Calu3 (cell line): ENCODE measurements around the gene DEDD2. TPM values are rescaled to one million over a fixed set of nuclear protein-coding genes. Genes with fewer than 3 reads are reported as not detected.
A peak's percentile ranks its signal among the peaks of the same experiment; 100 is the strongest.

Source experiments
- BruUV-seq: library from RNA; stranded (reverse); fragments of 400-500 nt; replicated peaks from 2 replicates; lab custom pipeline; 2021; lab: Mats Ljungman, UMichigan
- CTCF ChIA-PET: fragments of 300-600 bp; sonication (Branson Sonifier 250); formaldehyde crosslinking; loops from one replicate; lab custom pipeline; 2022; ENCODE audit warnings: antibody characterized with exemption; lab: Charles Lee
- DNase-seq: peaks from one replicate; pipeline ENCODE4 v3.0.0; 2022
- H3K27ac Mint-ChIP-seq: one replicate; pipeline ENCODE4 v1.8.0; 2022; ENCODE audit warnings: mixed read lengths; ENCODE audit not compliant: unreplicated experiment
- H3K27me3 Mint-ChIP-seq: one replicate; pipeline ENCODE4 v1.8.0; 2022; ENCODE audit warnings: mixed read lengths; ENCODE audit not compliant: unreplicated experiment
- H3K36me3 Mint-ChIP-seq: one replicate; pipeline ENCODE4 v1.8.0; 2022; ENCODE audit warnings: mild to moderate bottlenecking, moderate library complexity, mixed read lengths; ENCODE audit not compliant: insufficient read depth, unreplicated experiment
- H3K4me1 Mint-ChIP-seq: one replicate; pipeline ENCODE4 v1.8.0; 2022; ENCODE audit warnings: mild to moderate bottlenecking, low read depth, mixed read lengths; ENCODE audit not compliant: unreplicated experiment
- H3K4me3 Mint-ChIP-seq: one replicate; pipeline ENCODE4 v1.8.0; 2022; ENCODE audit warnings: mild to moderate bottlenecking, low read depth, moderate library complexity, mixed read lengths; ENCODE audit not compliant: unreplicated experiment
- H3K9me3 Mint-ChIP-seq: one replicate; pipeline ENCODE4 v1.8.0; 2022; ENCODE audit warnings: low read depth, mixed read lengths; ENCODE audit not compliant: unreplicated experiment
- CTCF ChIP-seq: fragments of 200-600 bp; IDR thresholded peaks from one replicate; pipeline ENCODE4 v1.8.0; 2022; ENCODE audit warnings: antibody characterized with exemption; ENCODE audit not compliant: unreplicated experiment
- intact Hi-C: fragments of 100-400 bp; cut with micrococcal nuclease; formaldehyde crosslinking; loops from one replicate; pipeline ENCODE4 v1.10.0; 2022; ENCODE audit not compliant: unreplicated experiment
- total RNA-seq: library from RNA; stranded (reverse); gene quantifications from 2 replicates; pipeline ENCODE4 v1.2.3, GENCODE V29; 2022

DEDD2 gene
- total RNA-seq, 1 experiment from 2014 or later = 78.3 TPM

GRCh38 chr19:42165146-42165545 is 52.3 kb downstream of the DEDD2 start:
- H3K36me3 Mint-ChIP-seq = no peaks in the 10 kb centered on the region

GRCh38 chr19:42161616-42162263 is 55.7 kb downstream of the DEDD2 start:
- intact Hi-C loops = no loop called here

More at GRCh38 chr19:42165146-42165545, 52.3 kb downstream of the DEDD2 start:
- Mint-ChIP-seq H3K27me3 (peaks cover 26% of the 10 kb centered on the region), H3K27ac (peak overlapping the region; percentile 4), H3K4me1 (peaks cover 23% of the 10 kb centered on the region), H3K9me3 (no peaks in the 10 kb centered on the region), H3K4me3 (no peak overlapping the region)
- DNase-seq = peak; percentile 18
- CTCF ChIA-PET = interaction anchor here (0.6 to 2.0 kb wide), 3 partner anchors 11 to 78 kb away, joined by 3 to 14 read pairs (median 3); no protein-coding TSS in a partner anchor
- no TSS peak for BruUV-seq
- intact Hi-C loops = no loop called here
- no peak for TF ChIP-seq CTCF

GRCh38 chr19:42159942-42160341 is 57.5 kb downstream of the DEDD2 start:
- no peak overlapping the region for H3K27ac Mint-ChIP-seq
- peaks cover 10% of the 10 kb centered on the region for H3K4me1 Mint-ChIP-seq
- DNase-seq = no peak
- no peak for TF ChIP-seq CTCF
- no peak overlapping the region for H3K4me3 Mint-ChIP-seq
- BruUV-seq = no TSS peak
- H3K27me3 Mint-ChIP-seq = peaks cover 68% of the 10 kb centered on the region
- no peaks in the 10 kb centered on the region for H3K36me3 Mint-ChIP-seq
- CTCF ChIA-PET = no interaction called here
- no peaks in the 10 kb centered on the region for H3K9me3 Mint-ChIP-seq
- intact Hi-C loops = no loop called here

More at GRCh38 chr19:42161616-42162263, 55.7 kb downstream of the DEDD2 start:
- Mint-ChIP-seq H3K9me3 (no peaks in the 10 kb centered on the region), H3K4me1 (peaks cover 20% of the 10 kb centered on the region), H3K4me3 (no peak overlapping the region), H3K27me3 (peaks cover 50% of the 10 kb centered on the region), H3K27ac (no peak overlapping the region), H3K36me3 (no peaks in the 10 kb centered on the region)
- DNase-seq = no peak
- CTCF ChIA-PET = no interaction called here
- BruUV-seq = no TSS peak
- no peak for TF ChIP-seq CTCF

- Mint-ChIP-seq H3K4me3 (no peak overlapping the region), H3K27ac (no peak overlapping the region), H3K27me3 (peaks cover 79% of the 10 kb centered on the region), H3K9me3 (no peaks in the 10 kb centered on the region), H3K4me1 (peaks cover 17% of the 10 kb centered on the region), H3K36me3 (no peaks in the 10 kb centered on the region)
- intact Hi-C loops = no loop called here
- no peak for TF ChIP-seq CTCF
- DNase-seq = no peak
- CTCF ChIA-PET = interaction anchor here (0.6 to 0.9 kb wide), 3 partner anchors 13 to 23 kb away, joined by 3 to 4 read pairs (median 3); no protein-coding TSS in a partner anchor
- BruUV-seq = no TSS peak
Measured at GRCh38 chr19:42158926-42159325, 58.6 kb downstream of the DEDD2 start.
